ENCODE data around the gene SLC38A2. TPM values are rescaled to one million over a fixed set of nuclear protein-coding genes. Genes with fewer than 3 reads are reported as not detected.

The SLC38A2 gene
- total RNA-seq, 1 experiment from 2014 or later, result 381 TPM

DNA sequence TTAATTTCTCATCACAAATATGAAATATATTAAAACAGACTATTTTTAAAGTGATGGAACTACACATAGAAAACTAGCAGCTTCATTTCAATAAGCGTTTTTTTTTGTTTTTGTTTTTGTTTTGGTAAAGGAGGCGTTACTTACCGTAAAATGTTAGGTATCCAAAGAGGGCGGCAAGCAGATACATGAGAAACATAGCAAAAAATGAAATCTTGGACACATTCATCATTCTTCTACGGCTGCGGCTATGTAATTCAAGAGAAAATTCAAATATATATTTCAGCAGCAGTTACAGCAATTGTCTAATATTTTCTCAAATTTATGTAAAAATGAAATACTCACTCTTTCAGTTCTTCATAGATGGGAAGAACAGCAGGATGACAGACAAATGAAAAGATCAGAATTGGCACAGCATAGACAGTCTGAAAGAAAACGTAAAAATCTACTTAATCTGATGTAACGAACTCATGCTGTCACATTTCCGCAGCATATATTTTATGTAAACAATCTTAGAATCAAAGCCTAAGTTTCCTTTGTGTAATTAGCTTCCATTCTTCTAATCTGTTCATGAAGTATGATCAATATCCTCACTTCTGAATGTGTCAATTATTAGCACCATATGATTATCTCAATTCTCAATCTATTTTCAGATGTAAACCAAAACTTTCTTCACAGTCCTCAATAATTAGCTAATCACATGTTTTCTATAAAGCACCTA, 8.8 kb downstream of the SLC38A2 start:
- 0 out of 2 replicates have a peak overlapping the region, but pooled peaks have one; percentile 10 for H3K4me3 Mint-ChIP-seq
- H3K27ac Mint-ChIP-seq, result peak overlapping the region; percentile 80
- TF ChIP-seq, protein P1, sequence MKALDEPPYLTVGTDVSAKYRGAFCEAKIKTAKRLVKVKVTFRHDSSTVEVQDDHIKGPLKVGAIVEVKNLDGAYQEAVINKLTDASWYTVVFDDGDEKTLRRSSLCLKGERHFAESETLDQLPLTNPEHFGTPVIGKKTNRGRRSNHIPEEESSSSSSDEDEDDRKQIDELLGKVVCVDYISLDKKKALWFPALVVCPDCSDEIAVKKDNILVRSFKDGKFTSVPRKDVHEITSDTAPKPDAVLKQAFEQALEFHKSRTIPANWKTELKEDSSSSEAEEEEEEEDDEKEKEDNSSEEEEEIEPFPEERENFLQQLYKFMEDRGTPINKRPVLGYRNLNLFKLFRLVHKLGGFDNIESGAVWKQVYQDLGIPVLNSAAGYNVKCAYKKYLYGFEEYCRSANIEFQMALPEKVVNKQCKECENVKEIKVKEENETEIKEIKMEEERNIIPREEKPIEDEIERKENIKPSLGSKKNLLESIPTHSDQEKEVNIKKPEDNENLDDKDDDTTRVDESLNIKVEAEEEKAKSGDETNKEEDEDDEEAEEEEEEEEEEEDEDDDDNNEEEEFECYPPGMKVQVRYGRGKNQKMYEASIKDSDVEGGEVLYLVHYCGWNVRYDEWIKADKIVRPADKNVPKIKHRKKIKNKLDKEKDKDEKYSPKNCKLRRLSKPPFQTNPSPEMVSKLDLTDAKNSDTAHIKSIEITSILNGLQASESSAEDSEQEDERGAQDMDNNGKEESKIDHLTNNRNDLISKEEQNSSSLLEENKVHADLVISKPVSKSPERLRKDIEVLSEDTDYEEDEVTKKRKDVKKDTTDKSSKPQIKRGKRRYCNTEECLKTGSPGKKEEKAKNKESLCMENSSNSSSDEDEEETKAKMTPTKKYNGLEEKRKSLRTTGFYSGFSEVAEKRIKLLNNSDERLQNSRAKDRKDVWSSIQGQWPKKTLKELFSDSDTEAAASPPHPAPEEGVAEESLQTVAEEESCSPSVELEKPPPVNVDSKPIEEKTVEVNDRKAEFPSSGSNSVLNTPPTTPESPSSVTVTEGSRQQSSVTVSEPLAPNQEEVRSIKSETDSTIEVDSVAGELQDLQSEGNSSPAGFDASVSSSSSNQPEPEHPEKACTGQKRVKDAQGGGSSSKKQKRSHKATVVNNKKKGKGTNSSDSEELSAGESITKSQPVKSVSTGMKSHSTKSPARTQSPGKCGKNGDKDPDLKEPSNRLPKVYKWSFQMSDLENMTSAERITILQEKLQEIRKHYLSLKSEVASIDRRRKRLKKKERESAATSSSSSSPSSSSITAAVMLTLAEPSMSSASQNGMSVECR (CRISPR knock-in tag; IDR thresholded peaks at IDR 0.05; ENCODE audit: borderline replicate concordance), result no peak
- 0 out of 2 replicates have a peak, but pooled peaks have one; percentile 26 for TF ChIP-seq ZNF416 (CRISPR knock-in tag; IDR thresholded peaks at IDR 0.05)
- TF ChIP-seq, protein P2, sequence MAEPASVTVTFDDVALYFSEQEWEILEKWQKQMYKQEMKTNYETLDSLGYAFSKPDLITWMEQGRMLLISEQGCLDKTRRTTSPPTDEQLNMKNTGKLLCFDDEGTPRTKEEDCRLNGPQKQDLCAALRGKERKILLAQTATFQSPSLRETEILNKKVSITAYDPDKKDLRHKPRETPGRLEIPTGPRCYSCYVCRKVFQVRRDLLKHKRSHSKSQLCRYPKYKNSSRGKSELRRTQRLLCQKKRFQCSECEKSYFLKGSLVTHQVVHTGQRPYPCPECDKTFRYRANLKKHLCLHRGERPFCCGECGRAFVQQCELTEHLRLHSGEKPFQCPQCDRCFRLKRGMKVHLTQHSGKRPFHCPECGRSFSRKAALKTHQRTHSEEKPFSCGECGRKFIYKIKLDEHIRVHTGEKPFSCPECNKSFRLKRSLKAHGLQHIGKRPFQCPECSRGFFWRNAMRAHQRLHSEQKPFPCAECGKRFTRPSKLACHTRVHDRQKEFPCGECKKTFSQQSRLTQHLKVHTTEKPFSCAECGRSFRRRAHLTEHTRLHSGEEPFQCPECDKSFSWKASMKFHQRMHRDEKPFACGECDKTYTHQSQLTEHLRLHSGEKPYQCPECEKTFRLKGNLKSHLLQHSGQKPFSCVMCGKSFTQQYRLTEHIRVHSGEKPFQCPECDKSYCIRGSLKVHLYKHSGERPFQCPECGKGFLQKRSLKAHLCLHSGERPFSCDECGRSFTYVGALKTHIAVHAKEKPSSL (CRISPR knock-in tag; conservative IDR thresholded peaks at IDR 0.05), result 0 out of 2 replicates have a peak, but pooled peaks have one; percentile 62
- TF ChIP-seq ZNF671 (CRISPR knock-in tag; IDR thresholded peaks at IDR 0.05), result peak; percentile 21; the same call in 1 of the 2 replicates
- peaks cover 94% of the 10 kb centered on the region for H3K36me3 Mint-ChIP-seq
- DNase-seq (ENCODE audit: low spot score) (no peak), ATAC-seq (no peak)
- ChIA-PET CTCF (no interaction called here), POLR2A (no interaction called here)
- no peaks in the 10 kb centered on the region for H3K27me3 Mint-ChIP-seq (ENCODE audit: low read depth)
- no peaks in the 10 kb centered on the region for H3K9me3 Mint-ChIP-seq
- H3K4me1 Mint-ChIP-seq, result peaks cover 58% of the 10 kb centered on the region

DNA sequence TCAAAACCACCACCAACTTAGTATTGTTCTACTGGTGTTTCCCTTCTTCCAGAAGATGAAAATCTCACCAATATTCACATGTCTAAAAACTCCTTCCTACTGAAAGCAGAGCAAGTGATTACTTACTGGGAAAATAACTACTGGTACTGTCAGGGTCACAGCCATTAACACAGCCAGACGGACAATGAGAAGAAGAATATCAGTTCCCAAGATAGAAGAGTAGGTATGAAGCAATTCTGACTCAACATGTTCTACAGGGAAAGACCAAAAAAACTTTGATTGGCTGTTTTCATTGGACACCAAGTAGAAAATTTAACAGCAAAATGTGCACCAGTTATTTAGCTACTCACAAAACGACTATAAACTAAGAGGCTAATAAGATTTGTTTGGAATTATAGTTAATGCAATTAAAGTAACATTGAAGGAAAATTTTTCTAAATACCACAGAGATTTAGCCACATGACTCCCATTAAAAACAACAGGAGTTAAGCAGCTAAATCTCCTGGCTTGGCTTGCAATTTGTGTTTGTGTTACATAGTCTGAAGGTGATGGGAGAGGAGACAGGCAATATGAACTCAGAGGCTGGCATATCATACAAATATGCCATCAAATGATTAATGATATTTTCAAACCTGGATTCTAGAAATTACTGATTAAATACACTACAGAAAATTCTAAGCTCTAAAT, 9.5 kb downstream of the SLC38A2 start:
- Mint-ChIP-seq H3K4me1 (peaks cover 54% of the 10 kb centered on the region), H3K9me3 (no peaks in the 10 kb centered on the region), H3K27ac (peak overlapping the region; percentile 83), H3K4me3 (0 out of 2 replicates have a peak overlapping the region, but pooled peaks have one; percentile 10), H3K36me3 (peaks cover 87% of the 10 kb centered on the region), H3K27me3 (ENCODE audit: low read depth) (no peaks in the 10 kb centered on the region)
- TF ChIP-seq, protein P3, sequence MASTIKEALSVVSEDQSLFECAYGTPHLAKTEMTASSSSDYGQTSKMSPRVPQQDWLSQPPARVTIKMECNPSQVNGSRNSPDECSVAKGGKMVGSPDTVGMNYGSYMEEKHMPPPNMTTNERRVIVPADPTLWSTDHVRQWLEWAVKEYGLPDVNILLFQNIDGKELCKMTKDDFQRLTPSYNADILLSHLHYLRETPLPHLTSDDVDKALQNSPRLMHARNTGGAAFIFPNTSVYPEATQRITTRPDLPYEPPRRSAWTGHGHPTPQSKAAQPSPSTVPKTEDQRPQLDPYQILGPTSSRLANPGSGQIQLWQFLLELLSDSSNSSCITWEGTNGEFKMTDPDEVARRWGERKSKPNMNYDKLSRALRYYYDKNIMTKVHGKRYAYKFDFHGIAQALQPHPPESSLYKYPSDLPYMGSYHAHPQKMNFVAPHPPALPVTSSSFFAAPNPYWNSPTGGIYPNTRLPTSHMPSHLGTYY (CRISPR knock-in tag; IDR thresholded peaks at IDR 0.05), result 0 out of 2 replicates have a peak, but pooled peaks have one; percentile 43
- TF ChIP-seq ZNF219 (CRISPR knock-in tag; IDR thresholded peaks at IDR 0.05; ENCODE audit: borderline replicate concordance), result no peak
- TF ChIP-seq ELF4 (CRISPR knock-in tag; IDR thresholded peaks at IDR 0.05; ENCODE audit: low read depth), result no peak
- TF ChIP-seq EMX1 (CRISPR knock-in tag; IDR thresholded peaks at IDR 0.05), result no peak
- TF ChIP-seq, protein P4, sequence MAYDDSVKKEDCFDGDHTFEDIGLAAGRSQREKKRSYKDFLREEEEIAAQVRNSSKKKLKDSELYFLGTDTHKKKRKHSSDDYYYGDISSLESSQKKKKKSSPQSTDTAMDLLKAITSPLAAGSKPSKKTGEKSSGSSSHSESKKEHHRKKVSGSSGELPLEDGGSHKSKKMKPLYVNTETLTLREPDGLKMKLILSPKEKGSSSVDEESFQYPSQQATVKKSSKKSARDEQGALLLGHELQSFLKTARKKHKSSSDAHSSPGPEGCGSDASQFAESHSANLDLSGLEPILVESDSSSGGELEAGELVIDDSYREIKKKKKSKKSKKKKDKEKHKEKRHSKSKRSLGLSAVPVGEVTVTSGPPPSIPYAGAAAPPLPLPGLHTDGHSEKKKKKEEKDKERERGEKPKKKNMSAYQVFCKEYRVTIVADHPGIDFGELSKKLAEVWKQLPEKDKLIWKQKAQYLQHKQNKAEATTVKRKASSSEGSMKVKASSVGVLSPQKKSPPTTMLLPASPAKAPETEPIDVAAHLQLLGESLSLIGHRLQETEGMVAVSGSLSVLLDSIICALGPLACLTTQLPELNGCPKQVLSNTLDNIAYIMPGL (CRISPR knock-in tag; IDR thresholded peaks at IDR 0.05), result no peak
- TF ChIP-seq ZNF121 (CRISPR knock-in tag; IDR thresholded peaks at IDR 0.05), result no peak
- no peak for TF ChIP-seq GRHL2 (CRISPR knock-in tag; IDR thresholded peaks at IDR 0.05; ENCODE audit: insufficient replicate concordance, severe bottlenecking)
- TF ChIP-seq, protein P2 (CRISPR knock-in tag; conservative IDR thresholded peaks at IDR 0.05), result peak; percentile 47; the same call in 1 of the 2 replicates
- CTCF ChIA-PET, result no interaction called here
- ATAC-seq (no peak), DNase-seq (ENCODE audit: low spot score) (no peak)
- POLR2A ChIA-PET, result no interaction called here
